K562 (cell line): ENCODE results near the gene ATXN1. TPM values are rescaled to one million over a fixed set of nuclear protein-coding genes. Genes with fewer than 3 reads are reported as not detected.

ENCODE experiments used
- ATAC-seq: fragments of 200-7000 bp; cut with Tn5 transposase; 3 replicates; pipeline ENCODE4 v1.9.1; 2020; ENCODE audit warnings: moderate library complexity
- BruUV-seq: library from RNA; stranded (reverse); fragments of 400-500 nt; replicated peaks from 2 replicates; lab custom pipeline; 2021; lab: Mats Ljungman, UMichigan
- CTCF ChIA-PET: fragments of 300-600 bp; formaldehyde crosslinking; extraction: SDS; loops from one replicate; lab custom pipeline; 2021; ENCODE audit warnings: low intra/inter-chr PET ratio; lab: Yijun Ruan, JAX
- POLR2A ChIA-PET: fragments of 300-600, 350-650 bp; sonication (Branson Sonifier 250); formaldehyde crosslinking; extraction: SDS; loops from one replicate; lab custom pipeline; 2021; ENCODE audit warnings: antibody characterized with exemption, inconsistent platforms; lab: Yijun Ruan, JAX
- DNase-seq, 4 experiments: peaks; one replicate each; pipeline versions ENCODE4 v3.0.0 to v3.0.0-alpha.2; 2011 to 2018; ENCODE audit warnings: low spot score in 3 of 4, mixed read lengths in 3 of 4; ENCODE audit errors: extremely low read depth in 1 of 4
- FAIRE-seq: peaks from 2 replicates; lab custom pipeline; 2011; peaks lifted over from hg19 to GRCh38; lab: Jason Lieb, UNC
- H2AFZ ChIP-seq: 2 replicates; pipeline ENCODE4 v1.6.0; 2011; ENCODE audit warnings: low read depth, low read length, control low read depth, inconsistent platforms
- H3K27ac ChIP-seq: fragments of 200-600 bp; 3 replicates; pipeline ENCODE4 v1.8.0; 2011; ENCODE audit warnings: low read depth, mild to moderate bottlenecking, control low read depth, inconsistent platforms, low read length, moderate library complexity, mixed read lengths; ENCODE audit errors: extremely low read depth
- H3K27me3 ChIP-seq, 2 experiments: fragments of 300-600 bp in 1 of 2; 2 replicates in 1 of 2; 3 replicates in 1 of 2; pipeline versions ENCODE4 v1.6.0 to v1.8.0; 2011; ENCODE audit warnings: inconsistent platforms in 2 of 2, low read length in 2 of 2, mild to moderate bottlenecking in 1 of 2, mixed read lengths in 1 of 2, moderate library complexity in 1 of 2; ENCODE audit not compliant: control insufficient read depth in 2 of 2, insufficient read depth in 2 of 2
- H3K36me3 ChIP-seq: fragments of 300-600 bp; 3 replicates; pipeline ENCODE4 v1.8.0; 2011; ENCODE audit warnings: mild to moderate bottlenecking, low read length, inconsistent platforms; ENCODE audit not compliant: control insufficient read depth, insufficient read depth
- H3K4me1 ChIP-seq, 2 experiments: fragments of 200-600 bp in 1 of 2; replicated peaks in 1 of 2; 2 replicates in 1 of 2; 3 replicates in 1 of 2; pipeline versions ENCODE4 v1.5.1 to v1.8.0; 2011; ENCODE audit warnings: inconsistent platforms in 2 of 2, low read length in 2 of 2, mild to moderate bottlenecking in 1 of 2, mixed read lengths in 1 of 2, moderate library complexity in 1 of 2; ENCODE audit not compliant: control insufficient read depth in 2 of 2, insufficient read depth in 2 of 2
- H3K4me2 ChIP-seq: 2 replicates; pipeline ENCODE4 v1.6.1; 2011; ENCODE audit warnings: low read length, control low read depth, inconsistent platforms, mixed read lengths; ENCODE audit not compliant: insufficient read depth
- H3K4me3 ChIP-seq: fragments of 200-600 bp; sonication (generic), shearing (Covaris generic); 2 replicates; pipeline ENCODE4 v1.5.1; 2016; ENCODE audit warnings: control low read depth, inconsistent platforms
- H3K79me2 ChIP-seq: fragments of 200-600 bp; 3 replicates; pipeline ENCODE4 v1.8.0; 2011; ENCODE audit warnings: low read length, inconsistent platforms; ENCODE audit not compliant: control insufficient read depth, insufficient read depth
- H3K9ac ChIP-seq, 2 experiments: 2 replicates each; pipeline versions ENCODE4 v1.6.0 to v1.6.1; 2011; ENCODE audit warnings: low read depth in 2 of 2, low read length in 2 of 2, control low read depth in 1 of 2, inconsistent platforms in 1 of 2, mild to moderate bottlenecking in 1 of 2, mixed read lengths in 1 of 2; ENCODE audit not compliant: insufficient read depth in 1 of 2
- H3K9me1 ChIP-seq: one replicate; pipeline ENCODE4 v1.6.0; 2011; ENCODE audit warnings: inconsistent platforms, mild to moderate bottlenecking, low read length, moderate library complexity; ENCODE audit not compliant: control insufficient read depth, insufficient read depth
- H3K9me3 ChIP-seq: replicated peaks from 2 replicates; pipeline ENCODE4 v1.5.1; 2011; ENCODE audit warnings: low read depth, low read length, inconsistent platforms; ENCODE audit not compliant: control insufficient read depth, insufficient read depth
- H4K20me1 ChIP-seq: replicated peaks from 2 replicates; pipeline ENCODE4 v1.6.1; 2011; ENCODE audit warnings: low read length, inconsistent platforms, mixed read lengths; ENCODE audit not compliant: control insufficient read depth, insufficient read depth
- CCNT2 ChIP-seq: IDR thresholded peaks from 2 replicates; pipeline ENCODE4 v1.6.1; 2011; ENCODE audit warnings: borderline replicate concordance, low read depth, mild to moderate bottlenecking, moderate library complexity, mixed read lengths, low read length; ENCODE audit not compliant: insufficient read length; ENCODE audit errors: extremely low read depth
- CEBPG ChIP-seq, 3 experiments: fragments of 200-800 bp in 1 of 3; sonication (Bioruptor generic) in 1 of 3; sonication (generic) in 1 of 3; formaldehyde crosslinking in 1 of 3; IDR thresholded peaks in 2 of 3; conservative IDR thresholded peaks in 1 of 3; 2 replicates each; pipeline versions ENCODE4 v1.6.1 to v1.8.0; 2016 to 2022; ENCODE audit warnings: missing compliant biosample characterization in 2 of 3, missing genetic modification characterization in 2 of 3, mild to moderate bottlenecking in 1 of 3, missing genetic modification reagents in 1 of 3
- JUND ChIP-seq, 2 experiments: IDR thresholded peaks; 2 replicates in 1 of 2; 3 replicates in 1 of 2; pipeline ENCODE4 v1.6.1; 2011; ENCODE audit warnings: borderline replicate concordance in 2 of 2, low read depth in 2 of 2, low read length in 2 of 2, improper control_type of control experiment in 1 of 2, missing biosample characterization in 1 of 2, missing genetic modification characterization in 1 of 2, missing genetic modification reagents in 1 of 2
- PTTG1 ChIP-seq: fragments of 450-650 bp; IDR thresholded peaks from 2 replicates; pipeline ENCODE4 v1.6.1; 2016; ENCODE audit warnings: low read depth, mild to moderate bottlenecking, missing genetic modification characterization, missing compliant biosample characterization
- RFX1 ChIP-seq: fragments of 450-650 bp; IDR thresholded peaks from 2 replicates; pipeline ENCODE4 v1.6.1; 2016; ENCODE audit warnings: mild to moderate bottlenecking, moderate library complexity
- TBL1XR1 ChIP-seq, 2 experiments: IDR thresholded peaks; 2 replicates each; pipeline ENCODE4 v1.6.1; 2012; ENCODE audit warnings: improper control_type of control experiment in 2 of 2, low read length in 2 of 2, mild to moderate bottlenecking in 1 of 2
- TCF7 ChIP-seq: sonication (generic); IDR thresholded peaks from 2 replicates; pipeline ENCODE4 v1.6.1; 2016; ENCODE audit warnings: antibody characterized with exemption, borderline replicate concordance
- ZNF197 ChIP-seq: fragments of 200-800 bp; sonication (Bioruptor generic); IDR thresholded peaks from 2 replicates; pipeline ENCODE4 v1.6.1; 2016; ENCODE audit warnings: low read depth, missing genetic modification characterization, missing compliant biosample characterization
- WGBS: fragments of 100-300 bp; shearing (Covaris generic); methylation state at CpG from one replicate; pipeline ENCODE4 v1.1.6; 2016; ENCODE audit warnings: low coverage, mixed read lengths; ENCODE audit not compliant: insufficient coverage; ENCODE audit errors: missing lambda C conversion rate; 5-methylcytosine and 5-hydroxymethylcytosine counted together
- in situ Hi-C: fragments of 300-500 bp; cut with MboI; formaldehyde crosslinking; loops from 4 replicates; pipeline ENCODE4 v1.15.0; 2018; ENCODE audit warnings: inconsistent platforms, mixed read lengths
- intact Hi-C: fragments of 100-400 bp; cut with micrococcal nuclease; formaldehyde crosslinking; loops from 2 replicates; pipeline ENCODE4 v1.14.2; 2022
- polyA plus RNA-seq, 8 experiments: library from polyadenylated mRNA; depleted of rRNA in 4 of 8; stranded (reverse) in 5 of 8; unstranded in 3 of 8; fragments of >200 nt; fragmentation: Nextera tagmentation in 2 of 8; fragmentation: Illumina TruSeq in 1 of 8; extraction: Ambion mirVana in 2 of 8; extraction: Trizol in 1 of 8; gene quantifications; 2 replicates each; pipeline versions ENCODE4 v1.2.1 to v1.2.3, GENCODE V29; 2011 to 2014; ENCODE audit warnings: inconsistent platforms in 1 of 8, missing spikeins in 1 of 8
- total RNA-seq, 7 experiments: library from RNA; depleted of rRNA in 6 of 7; stranded (reverse); fragments of >200 nt in 6 of 7; fragmentation: Illumina TruSeq in 2 of 7; extraction: Trizol in 2 of 7; gene quantifications; 2 replicates each; pipeline versions ENCODE4 v1.2.1 to v1.2.3, GENCODE V29; 2011 to 2021; ENCODE audit warnings: low replicate concordance in 1 of 7
- TF ChIP-seq, protein P1 (sequence below): fragments of 450-650 bp; formaldehyde crosslinking; IDR thresholded peaks from 2 replicates; pipeline ENCODE4 v1.4.0; 2022; ENCODE audit warnings: missing genetic modification characterization

ATXN1 gene
- total and polyA plus RNA-seq, 9 of the 15 experiments (the other 6 are each of a cell fraction or from before 2014, with no cell fraction given): under 0.01 to 1.2 (median 0.58) TPM

DNA sequence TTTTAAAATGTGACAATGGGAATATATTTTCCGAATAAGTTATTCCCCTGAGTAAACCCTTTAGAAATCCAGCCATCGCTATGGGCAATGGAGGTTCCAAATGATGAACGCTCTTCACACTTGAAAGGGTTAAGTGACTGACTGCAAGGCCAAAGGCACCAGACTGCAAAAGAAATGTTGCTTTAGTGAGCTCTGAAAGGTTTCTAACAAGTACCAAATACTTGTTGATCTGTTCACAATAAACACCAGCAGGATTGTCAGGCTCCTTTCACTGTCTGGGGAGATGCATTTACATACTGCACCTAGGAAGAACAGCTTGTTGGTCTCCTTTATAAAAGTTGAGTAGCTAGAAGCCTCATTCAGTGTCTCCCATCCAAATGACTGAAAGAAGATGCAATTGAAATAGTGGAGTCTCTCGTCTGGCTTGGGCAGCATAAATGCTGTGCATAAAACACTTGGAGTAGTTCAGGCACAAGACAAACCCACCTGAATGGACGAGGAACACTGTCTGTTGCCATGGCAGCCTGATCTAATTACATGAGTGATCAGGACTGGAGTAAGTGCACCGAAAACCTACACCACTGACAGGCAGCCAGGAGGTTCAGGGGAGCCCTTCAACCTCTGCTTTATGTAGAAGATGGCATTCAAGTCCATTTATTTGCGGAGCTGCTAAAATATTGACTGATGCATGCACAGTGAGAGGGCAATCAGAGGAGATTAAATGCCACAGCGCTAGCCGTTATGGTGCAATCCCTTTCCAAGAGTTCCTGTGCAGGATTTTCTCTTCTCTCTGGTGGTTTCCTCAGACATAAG lies 2.9 kb downstream of the ATXN1 start:
- peak in 1 of 4 experiments; percentile 23 for DNase-seq
- intact Hi-C loops: no loop called here
- no peaks in the 10 kb centered on the region for H3K9me1 ChIP-seq
- peaks cover 0 to 27% of the 10 kb centered on the region in 2 experiments; a peak in 2 of 5 replicates for H3K4me1 ChIP-seq
- H3K4me2 ChIP-seq: no peak overlapping the region
- WGBS: 10% methylated on average over 9 of the region's 9 CpGs
- ATAC-seq: no peak
- no peaks in the 10 kb centered on the region for H3K9me3 ChIP-seq
- no peaks in the 10 kb centered on the region for H4K20me1 ChIP-seq
- H3K79me2 ChIP-seq: peaks cover 14% of the 10 kb centered on the region; the same call in 2 of the 3 replicates
- BruUV-seq: no TSS peak
- POLR2A ChIA-PET: no interaction called here
- H3K27ac ChIP-seq: no peak overlapping the region
- CTCF ChIA-PET: interaction anchor here (0.5 kb wide), 1 partner anchor 774 kb away, joined by 3 read pairs; no protein-coding TSS in a partner anchor
- no peak overlapping the region for H3K4me3 ChIP-seq
- FAIRE-seq: no peak
- H3K27me3 ChIP-seq: peaks cover 13 to 17% of the 10 kb centered on the region in 2 experiments; a peak in 4 of 5 replicates
- H2AFZ ChIP-seq: no peak overlapping the region
- H3K36me3 ChIP-seq: no peaks in the 10 kb centered on the region
- in situ Hi-C loops: no loop called here
- no peak overlapping the region for H3K9ac ChIP-seq
- TF ChIP-seq TBL1XR1 (IDR thresholded peaks at IDR 0.05; ENCODE audit: low read length in 2 of 2) (no peak), JUND (IDR thresholded peaks at IDR 0.05; ENCODE audit: borderline replicate concordance, low read depth, low read length) (no peak), JUND (tag; IDR thresholded peaks at IDR 0.05; ENCODE audit: borderline replicate concordance, low read depth, low read length) (no peak), CCNT2 (no peak), CEBPG (CRISPR knock-in tag; IDR thresholded peaks at IDR 0.05) (no peak), CEBPG (tag; conservative IDR thresholded peaks at IDR 0.05 in 1 of 2, IDR thresholded peaks at IDR 0.05 in 1 of 2) (peak in 1 of 2 experiments; percentile 45; a peak in 1 of 4 replicates), ZNF197 (CRISPR knock-in tag) (no peak), PTTG1 (tag) (no peak), TCF7 (no peak), RFX1 (peak; percentile 81)
- TF ChIP-seq, protein P1, sequence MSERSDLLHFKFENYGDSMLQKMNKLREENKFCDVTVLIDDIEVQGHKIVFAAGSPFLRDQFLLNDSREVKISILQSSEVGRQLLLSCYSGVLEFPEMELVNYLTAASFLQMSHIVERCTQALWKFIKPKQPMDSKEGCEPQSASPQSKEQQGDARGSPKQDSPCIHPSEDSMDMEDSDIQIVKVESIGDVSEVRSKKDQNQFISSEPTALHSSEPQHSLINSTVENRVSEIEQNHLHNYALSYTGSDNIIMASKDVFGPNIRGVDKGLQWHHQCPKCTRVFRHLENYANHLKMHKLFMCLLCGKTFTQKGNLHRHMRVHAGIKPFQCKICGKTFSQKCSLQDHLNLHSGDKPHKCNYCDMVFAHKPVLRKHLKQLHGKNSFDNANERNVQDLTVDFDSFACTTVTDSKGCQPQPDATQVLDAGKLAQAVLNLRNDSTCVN: no peak
